Cardiac fibroblast (primary cell): ENCODE data around the gene FAM111B.
A peak's percentile ranks its signal among the peaks of the same experiment; 100 is the strongest.

Source experiments
- DNase-seq, 2 donors: peaks; one replicate each; pipeline versions ENCODE4 v3.0.0 to v3.0.0-alpha.2; 2010; ENCODE audit warnings: low read depth in 2 of 2
- H3K4me3 ChIP-seq, 2 donors: replicated peaks in 1 of 2; 1 replicate in 1 of 2; 2 replicates in 1 of 2; pipeline ENCODE4 v1.5.1; 2011; ENCODE audit warnings: low read depth in 2 of 2, low read length in 2 of 2, mild to moderate bottlenecking in 2 of 2, moderate library complexity in 1 of 2
- TF ChIP-seq, protein P1 (sequence below): IDR thresholded peaks from one replicate; pipeline ENCODE4 v1.5.1; 2011; ENCODE audit warnings: low read depth, mild to moderate bottlenecking, low read length, inconsistent platforms

Gene FAM111B

DNA sequence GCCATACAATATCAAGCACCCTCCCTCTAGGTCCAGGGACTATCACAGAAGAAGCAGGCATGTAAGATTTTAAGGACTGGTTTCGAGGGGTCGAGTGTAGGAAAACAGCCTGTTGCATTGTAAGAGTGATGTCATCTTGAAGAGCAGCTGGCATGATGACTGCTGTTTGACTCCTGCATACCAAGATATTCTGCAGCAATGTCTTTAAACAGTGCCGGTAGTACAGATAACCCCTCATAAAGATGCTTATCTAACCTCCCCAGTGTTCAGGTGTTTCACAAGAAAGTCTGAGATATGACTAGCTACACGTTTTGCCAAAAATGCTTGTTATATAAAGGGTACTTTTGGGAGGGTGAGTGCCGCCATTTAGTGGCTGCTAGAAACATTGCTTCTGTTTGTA lies 47.6 kb downstream of the FAM111B start:
- H3K4me3 ChIP-seq: no peak overlapping the region
- DNase-seq: peak in 1 of 2 donors; percentile 7
- TF ChIP-seq, protein P1, sequence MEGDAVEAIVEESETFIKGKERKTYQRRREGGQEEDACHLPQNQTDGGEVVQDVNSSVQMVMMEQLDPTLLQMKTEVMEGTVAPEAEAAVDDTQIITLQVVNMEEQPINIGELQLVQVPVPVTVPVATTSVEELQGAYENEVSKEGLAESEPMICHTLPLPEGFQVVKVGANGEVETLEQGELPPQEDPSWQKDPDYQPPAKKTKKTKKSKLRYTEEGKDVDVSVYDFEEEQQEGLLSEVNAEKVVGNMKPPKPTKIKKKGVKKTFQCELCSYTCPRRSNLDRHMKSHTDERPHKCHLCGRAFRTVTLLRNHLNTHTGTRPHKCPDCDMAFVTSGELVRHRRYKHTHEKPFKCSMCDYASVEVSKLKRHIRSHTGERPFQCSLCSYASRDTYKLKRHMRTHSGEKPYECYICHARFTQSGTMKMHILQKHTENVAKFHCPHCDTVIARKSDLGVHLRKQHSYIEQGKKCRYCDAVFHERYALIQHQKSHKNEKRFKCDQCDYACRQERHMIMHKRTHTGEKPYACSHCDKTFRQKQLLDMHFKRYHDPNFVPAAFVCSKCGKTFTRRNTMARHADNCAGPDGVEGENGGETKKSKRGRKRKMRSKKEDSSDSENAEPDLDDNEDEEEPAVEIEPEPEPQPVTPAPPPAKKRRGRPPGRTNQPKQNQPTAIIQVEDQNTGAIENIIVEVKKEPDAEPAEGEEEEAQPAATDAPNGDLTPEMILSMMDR: no peak

DNA sequence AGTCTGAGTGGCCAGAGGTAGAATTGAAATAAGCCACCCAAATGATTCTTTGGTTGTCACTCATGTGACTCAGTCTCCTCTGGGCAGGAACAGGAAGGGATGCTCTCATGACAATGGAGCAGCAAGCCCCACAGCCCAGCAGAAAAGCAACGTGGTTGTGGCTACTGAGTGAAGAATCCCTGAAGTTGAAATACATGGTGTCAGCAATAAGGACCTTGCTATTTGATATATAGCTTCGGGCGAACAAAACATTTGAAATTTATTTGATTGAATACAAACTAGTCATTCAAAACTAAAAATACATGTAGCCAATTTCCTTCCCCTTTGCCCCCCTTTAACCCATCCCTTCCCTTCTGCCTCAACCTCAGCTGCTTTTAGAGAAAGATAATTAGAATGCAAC lies 50.4 kb downstream of the FAM111B start:
- TF ChIP-seq, protein P1: no peak
- no peak overlapping the region for H3K4me3 ChIP-seq
- no peak for DNase-seq

GRCh38 chr11:59158206-59159068 lies 51.4 kb downstream of the FAM111B start:
- DNase-seq: peak; percentile 84 to 87
- H3K4me3 ChIP-seq: no peak overlapping the region
- TF ChIP-seq, protein P1: peak; percentile 68

DNA sequence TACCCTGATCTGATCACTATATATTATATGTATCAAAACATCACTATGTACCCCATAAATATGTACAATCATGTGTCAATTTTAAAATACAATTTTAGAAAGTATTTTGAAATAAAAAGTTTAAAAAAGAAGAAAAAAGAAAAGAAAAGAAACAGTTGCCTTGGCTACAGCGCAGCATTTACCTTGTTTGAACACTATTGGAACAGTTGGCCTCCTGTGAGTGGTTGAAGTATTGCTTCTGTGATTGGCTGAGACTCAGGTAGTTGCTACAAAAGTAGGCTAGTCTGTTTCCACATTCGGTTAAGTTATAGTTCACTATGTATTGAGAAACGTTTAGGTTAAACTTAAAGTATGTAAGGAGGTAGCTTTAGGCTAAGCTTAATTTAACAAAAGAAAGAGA lies 57.0 kb downstream of the FAM111B start:
- no peak for DNase-seq
- TF ChIP-seq, protein P1: no peak
- no peak overlapping the region for H3K4me3 ChIP-seq

- peak; percentile 90 to 92 for DNase-seq
- peak within 1 kb of the TSS; percentile 61 to 64 for H3K4me3 ChIP-seq
- TF ChIP-seq, protein P1: peak; percentile 98
Measured at GRCh38 chr11:59171508-59172322, 64.7 kb downstream of the FAM111B start, which contains the start of gene DTX4. Gene DTX4, plus strand, starts transcription at chr11:59172132. Its CDS starts 464 bp downstream, at chr11:59172596.

- TF ChIP-seq, protein P1: no peak
- no peak for DNase-seq
Measured at GRCh38 chr11:59172345-59173079, 65.5 kb downstream of the FAM111B start.

More at GRCh38 chr11:59172345-59173079, 65.5 kb downstream of the FAM111B start:
- H3K4me3 ChIP-seq: peak overlapping the region; percentile 61 to 64
